ENCODE data around the gene NDRG4.

DNA sequence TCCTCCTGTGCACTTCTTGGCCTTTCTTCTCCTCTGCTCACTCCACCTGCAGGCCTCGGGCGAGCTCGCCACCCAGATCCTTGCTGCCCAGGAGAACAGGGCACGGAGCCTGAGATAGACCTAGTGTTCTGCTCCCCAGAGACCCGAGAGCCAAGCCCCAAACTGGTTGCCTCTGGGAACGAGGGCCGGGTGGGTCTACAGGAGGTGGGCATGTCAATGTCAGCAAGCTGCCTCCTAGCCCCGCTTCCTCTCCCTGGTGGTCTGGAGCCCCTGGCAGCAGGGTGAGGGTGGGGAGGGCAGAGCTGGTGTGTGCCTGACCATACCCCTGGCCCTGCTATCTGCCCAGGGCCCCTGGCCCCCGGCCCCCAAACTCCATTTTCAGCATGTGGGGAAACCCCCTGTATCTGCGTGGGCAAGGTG, 841 bp upstream of the NDRG4 start:
- TF ChIP-seq POLR2AphosphoS5 (IDR thresholded peaks at IDR 0.05; ENCODE audit: borderline replicate concordance, low read depth, low read length) = no peak
- no peak for TF ChIP-seq EZH2 (IDR thresholded peaks at IDR 0.05)
- no peak for TF ChIP-seq FOXP2 (optimal IDR thresholded peaks at IDR 0.05; ENCODE audit: control extremely low read depth, extremely low read length, insufficient read depth)

Data from SK-N-MC (cell line).